SJCRH30 (cell line): Measurements from ENCODE around the gene OR13A1. TPM values are rescaled to one million over a fixed set of nuclear protein-coding genes. Genes with fewer than 3 reads are reported as not detected.
"Not testable (repeated sequence)": the region's sequence is repeated elsewhere in the genome, so short reads cannot be mapped to it uniquely, and the experiment has no call there.

ENCODE experiments used
- DNase-seq, 2 experiments: peaks; one replicate each; pipeline ENCODE4 v3.0.0-alpha.2; 2015 to 2020
- H3K27ac ChIP-seq: fragments of 250-450 bp; sonication (Bioruptor Pico); 2 replicates; pipeline ENCODE4 v1.5.1; 2020; ENCODE audit warnings: mild to moderate bottlenecking, moderate library complexity
- H3K27me3 ChIP-seq: fragments of 250-450 bp; sonication (Bioruptor Pico); 2 replicates; pipeline ENCODE4 v1.5.1; 2020; ENCODE audit warnings: mild to moderate bottlenecking, moderate library complexity
- H3K36me3 ChIP-seq: fragments of 250-450 bp; sonication (Bioruptor Pico); 2 replicates; pipeline ENCODE4 v1.5.1; 2020; ENCODE audit warnings: mild to moderate bottlenecking, moderate library complexity
- H3K4me1 ChIP-seq: fragments of 250-450 bp; sonication (Bioruptor Pico); 2 replicates; pipeline ENCODE4 v1.5.1; 2020; ENCODE audit warnings: mild to moderate bottlenecking, moderate library complexity
- H3K4me3 ChIP-seq: fragments of 250-450 bp; sonication (Bioruptor Pico); 2 replicates; pipeline ENCODE4 v1.5.1; 2020; ENCODE audit warnings: mild to moderate bottlenecking, moderate library complexity
- H3K9me3 ChIP-seq: fragments of 250-450 bp; sonication (Bioruptor Pico); replicated peaks from 2 replicates; pipeline ENCODE4 v1.5.1; 2020; ENCODE audit warnings: mild to moderate bottlenecking, moderate library complexity
- total RNA-seq: library from RNA; depleted of rRNA; stranded (reverse); fragments of >200 nt; shearing (Covaris generic); gene quantifications from 2 replicates; pipeline ENCODE4 v1.2.3, GENCODE V29; 2014

The OR13A1 gene
- total RNA-seq, 1 experiment from 2014 or later = not detected

DNA sequence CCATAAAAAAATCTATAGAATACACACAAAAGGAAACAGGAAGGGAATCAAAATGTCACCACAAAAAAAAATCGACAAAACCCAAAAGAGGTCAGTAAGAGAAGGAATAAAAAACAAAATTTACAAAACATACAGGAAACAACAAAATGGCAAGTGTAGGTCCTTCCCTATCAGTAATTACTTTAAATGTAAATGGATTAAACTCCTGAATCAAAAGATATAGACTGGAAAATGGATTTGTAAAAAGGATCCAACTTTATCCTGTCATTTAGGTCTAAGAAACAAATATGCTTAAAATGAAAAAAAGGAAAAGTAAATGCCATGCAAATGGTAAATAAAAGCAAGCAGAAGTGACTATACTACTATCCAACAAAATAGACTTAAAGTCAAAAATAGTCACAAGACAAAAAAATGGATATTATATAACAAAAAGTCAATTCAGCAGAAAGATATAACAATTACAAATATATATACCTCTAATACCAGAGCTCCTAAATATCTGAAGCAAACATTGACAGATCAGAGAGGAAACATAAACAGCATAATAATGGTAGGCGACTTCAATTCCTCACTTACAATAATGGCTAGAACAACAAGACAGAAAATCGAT, 2.0 kb downstream of the OR13A1 start:
- Histone ChIP-seq H3K27ac (no peak overlapping the region), H3K36me3 (no peaks in the 10 kb centered on the region), H3K9me3 (no peaks in the 10 kb centered on the region), H3K27me3 (no peaks in the 10 kb centered on the region), H3K4me3 (no peak overlapping the region), H3K4me1 (no peaks in the 10 kb centered on the region)
- DNase-seq = no peak

DNA sequence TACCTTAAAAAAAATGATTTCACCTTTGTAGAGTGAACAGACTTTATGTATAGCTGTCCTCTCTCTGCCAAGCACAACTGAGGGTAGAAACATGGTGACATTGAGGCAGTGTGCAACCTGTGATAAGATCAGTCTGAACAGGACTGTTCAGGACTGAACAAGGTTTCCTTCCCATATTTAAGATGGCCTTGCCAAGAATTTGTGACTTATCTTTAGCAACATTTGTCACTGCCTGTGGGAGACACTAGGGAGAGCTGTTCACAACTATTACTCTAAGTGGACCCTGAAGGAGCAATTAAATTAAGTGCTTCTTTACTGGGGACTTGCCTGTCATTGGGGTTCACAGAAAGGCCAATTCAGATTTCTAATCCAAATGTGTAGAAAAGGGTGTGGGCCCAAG, 6.7 kb downstream of the OR13A1 start:
- Histone ChIP-seq H3K9me3 (no peaks in the 10 kb centered on the region), H3K4me1 (no peaks in the 10 kb centered on the region), H3K4me3 (no peak overlapping the region), H3K27me3 (no peaks in the 10 kb centered on the region), H3K27ac (no peak overlapping the region), H3K36me3 (no peaks in the 10 kb centered on the region)
- no peak for DNase-seq

- Histone ChIP-seq H3K9me3 (no peaks in the 10 kb centered on the region), H3K4me1 (no peaks in the 10 kb centered on the region), H3K27me3 (no peaks in the 10 kb centered on the region), H3K36me3 (no peaks in the 10 kb centered on the region), H3K4me3 (no peak overlapping the region), H3K27ac (no peak overlapping the region)
- no peak for DNase-seq
Measured at GRCh38 chr10:45302573-45302972, 12.8 kb downstream of the OR13A1 start.

DNA sequence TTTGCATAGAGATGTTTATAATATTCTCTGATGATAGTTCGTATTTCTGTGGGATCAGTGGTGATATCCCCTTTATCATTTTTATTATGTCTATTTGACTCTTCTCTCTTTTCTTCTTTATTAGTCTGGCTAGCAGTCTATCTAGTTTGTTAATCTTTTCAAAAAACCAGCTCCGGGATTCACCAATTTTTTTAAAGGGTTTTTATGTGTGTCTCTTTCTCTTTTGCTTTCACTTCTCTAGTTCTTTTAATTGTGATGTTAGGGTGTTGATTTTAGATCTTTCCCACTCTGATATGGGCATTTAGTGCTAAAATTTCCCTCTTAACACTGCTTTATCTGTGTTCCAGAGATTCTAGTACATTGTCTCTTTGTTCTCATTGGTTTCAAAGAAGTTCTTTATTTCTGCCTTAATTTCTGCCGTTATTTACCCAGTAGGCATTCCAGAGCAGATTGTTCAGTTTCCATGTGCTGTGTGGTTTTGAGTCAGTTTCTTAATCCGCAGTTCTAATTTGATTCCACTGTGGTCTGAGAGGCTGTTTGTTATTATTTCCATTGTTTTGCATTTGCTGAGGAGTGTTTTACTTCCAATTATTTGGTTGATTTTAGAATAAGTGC, 17.0 kb downstream of the OR13A1 start:
- not testable (repeated sequence) for H3K36me3 ChIP-seq, DNase-seq, H3K9me3 ChIP-seq, H3K4me3 ChIP-seq, H3K4me1 ChIP-seq, H3K27ac ChIP-seq, H3K27me3 ChIP-seq

- no peak for DNase-seq
- Histone ChIP-seq H3K9me3 (no peaks in the 10 kb centered on the region), H3K4me1 (no peaks in the 10 kb centered on the region), H3K36me3 (no peaks in the 10 kb centered on the region), H3K27ac (no peak overlapping the region), H3K27me3 (no peaks in the 10 kb centered on the region), H3K4me3 (no peak overlapping the region)
Measured at GRCh38 chr10:45294681-45295080, 20.7 kb downstream of the OR13A1 start.

DNA sequence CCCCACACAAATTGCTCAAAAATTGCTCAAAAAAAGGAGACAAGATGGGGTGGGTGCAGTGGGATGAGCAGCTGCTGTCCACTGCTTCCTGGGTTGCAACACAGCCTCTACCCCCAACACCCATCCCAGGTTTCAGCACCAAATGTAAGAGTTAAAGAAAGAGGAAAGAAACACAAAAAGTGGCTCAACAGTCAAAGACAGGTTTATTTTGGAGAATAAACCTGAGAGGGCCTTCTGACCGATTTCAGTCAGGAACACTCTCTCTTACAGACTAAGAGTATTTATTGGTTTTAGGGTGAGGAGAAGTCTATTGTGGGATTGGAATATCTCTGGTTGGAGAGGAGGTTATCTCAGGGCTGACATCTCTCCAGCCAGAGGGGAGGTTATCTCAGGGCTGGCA, 28.4 kb downstream of the OR13A1 start:
- no peak overlapping the region for H3K4me3 ChIP-seq
- no peaks in the 10 kb centered on the region for H3K27me3 ChIP-seq
- H3K9me3 ChIP-seq = no peaks in the 10 kb centered on the region
- H3K27ac ChIP-seq = no peak overlapping the region
- no peak for DNase-seq
- H3K36me3 ChIP-seq = no peaks in the 10 kb centered on the region
- no peaks in the 10 kb centered on the region for H3K4me1 ChIP-seq

DNA sequence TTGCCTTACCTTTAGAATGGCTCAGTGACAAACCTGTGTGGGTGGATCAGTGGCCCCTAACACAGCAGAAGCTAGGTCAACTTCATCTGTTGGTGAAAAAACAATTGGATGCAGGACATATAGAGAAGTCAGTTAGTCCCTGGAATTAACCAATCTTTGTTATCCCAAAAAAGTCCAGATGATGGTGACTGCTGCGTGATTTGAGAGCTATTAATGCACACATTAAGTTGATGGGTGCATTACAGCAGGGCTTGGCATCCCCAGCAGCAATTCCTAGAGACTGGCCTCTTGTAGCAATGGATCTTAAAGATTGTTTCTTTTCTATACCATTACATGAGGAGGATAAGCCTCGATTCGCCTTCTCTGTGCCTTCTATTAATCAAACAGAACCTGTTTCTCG, 33.3 kb downstream of the OR13A1 start:
- no peak overlapping the region for H3K4me3 ChIP-seq
- no peaks in the 10 kb centered on the region for H3K27me3 ChIP-seq
- no peak overlapping the region for H3K27ac ChIP-seq
- no peaks in the 10 kb centered on the region for H3K4me1 ChIP-seq
- no peak for DNase-seq
- H3K36me3 ChIP-seq = no peaks in the 10 kb centered on the region
- no peaks in the 10 kb centered on the region for H3K9me3 ChIP-seq

DNA sequence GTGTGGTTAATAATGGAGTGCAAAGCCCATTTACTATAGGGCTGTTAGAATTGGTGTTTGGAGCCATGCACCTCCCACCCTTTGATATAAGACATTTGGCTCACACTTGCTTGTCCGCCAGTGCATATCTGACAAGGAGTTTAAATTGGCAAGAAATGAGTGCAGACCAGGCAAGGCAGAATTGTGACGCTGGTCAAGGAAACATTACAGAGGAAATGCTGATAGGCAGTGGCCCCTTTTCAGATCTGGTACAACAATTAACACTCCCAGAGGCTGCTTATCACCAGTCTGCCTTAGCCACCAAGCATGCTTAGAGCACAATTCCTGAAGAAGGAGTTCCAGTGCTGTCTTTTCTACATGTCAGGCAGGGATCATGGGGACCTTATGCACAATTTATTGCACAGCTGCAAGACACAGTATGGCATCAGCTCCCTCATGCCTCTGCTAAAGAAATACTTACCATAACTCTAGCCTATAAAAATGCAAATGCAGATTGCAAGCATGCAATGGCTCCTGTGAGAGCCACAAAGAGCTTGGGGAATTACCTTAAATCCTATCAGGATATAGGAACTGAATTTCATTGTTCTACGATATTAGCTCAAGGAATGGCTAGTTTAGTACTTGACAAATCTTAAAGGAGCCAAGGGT, 35.2 kb downstream of the OR13A1 start:
- no peaks in the 10 kb centered on the region for H3K36me3 ChIP-seq
- H3K27me3 ChIP-seq = no peaks in the 10 kb centered on the region
- no peak overlapping the region for H3K4me3 ChIP-seq
- DNase-seq = no peak
- no peak overlapping the region for H3K27ac ChIP-seq
- no peaks in the 10 kb centered on the region for H3K9me3 ChIP-seq
- no peaks in the 10 kb centered on the region for H3K4me1 ChIP-seq

- H3K9me3 ChIP-seq = no peaks in the 10 kb centered on the region
- no peak overlapping the region for H3K27ac ChIP-seq
- H3K27me3 ChIP-seq = no peaks in the 10 kb centered on the region
- H3K36me3 ChIP-seq = no peaks in the 10 kb centered on the region
- H3K4me1 ChIP-seq = no peaks in the 10 kb centered on the region
- H3K4me3 ChIP-seq = no peak overlapping the region
- DNase-seq = no peak
Measured at GRCh38 chr10:45279682-45280081, 35.7 kb downstream of the OR13A1 start.

GRCh38 chr10:45278860-45279498, 36.4 kb downstream of the OR13A1 start:
- Histone ChIP-seq H3K4me3 (no peak overlapping the region), H3K4me1 (no peaks in the 10 kb centered on the region), H3K27ac (no peak overlapping the region), H3K36me3 (no peaks in the 10 kb centered on the region), H3K27me3 (no peaks in the 10 kb centered on the region), H3K9me3 (no peaks in the 10 kb centered on the region)
- no peak for DNase-seq

- H3K4me3 ChIP-seq, H3K27me3 ChIP-seq, H3K4me1 ChIP-seq, H3K36me3 ChIP-seq, H3K9me3 ChIP-seq, DNase-seq, H3K27ac ChIP-seq: not testable (repeated sequence)
Measured at GRCh38 chr10:45276146-45276545, 39.3 kb downstream of the OR13A1 start.

DNA sequence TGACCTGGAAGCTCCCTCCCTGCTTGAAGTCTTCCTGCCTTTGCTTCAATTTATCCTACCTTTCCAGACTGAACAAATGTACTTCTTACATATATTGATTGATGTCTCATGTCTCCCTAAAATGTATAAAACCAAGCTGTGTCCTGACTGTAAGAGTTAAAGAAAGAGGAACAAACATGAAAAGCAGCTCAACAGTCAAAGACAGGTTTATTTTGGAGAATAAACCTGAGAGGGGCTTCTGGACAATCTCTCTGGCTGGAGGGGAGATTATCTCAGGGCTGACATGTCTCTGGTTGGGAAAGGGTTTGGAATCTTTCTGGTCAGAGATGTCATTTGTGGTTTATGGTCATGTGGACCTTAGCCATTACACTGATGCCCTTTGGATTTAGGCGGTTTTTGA, 41.0 kb downstream of the OR13A1 start:
- Histone ChIP-seq H3K4me1 (no peaks in the 10 kb centered on the region), H3K4me3 (no peak overlapping the region), H3K27me3 (no peaks in the 10 kb centered on the region), H3K36me3 (no peaks in the 10 kb centered on the region), H3K27ac (no peak overlapping the region), H3K9me3 (no peaks in the 10 kb centered on the region)
- no peak for DNase-seq

DNA sequence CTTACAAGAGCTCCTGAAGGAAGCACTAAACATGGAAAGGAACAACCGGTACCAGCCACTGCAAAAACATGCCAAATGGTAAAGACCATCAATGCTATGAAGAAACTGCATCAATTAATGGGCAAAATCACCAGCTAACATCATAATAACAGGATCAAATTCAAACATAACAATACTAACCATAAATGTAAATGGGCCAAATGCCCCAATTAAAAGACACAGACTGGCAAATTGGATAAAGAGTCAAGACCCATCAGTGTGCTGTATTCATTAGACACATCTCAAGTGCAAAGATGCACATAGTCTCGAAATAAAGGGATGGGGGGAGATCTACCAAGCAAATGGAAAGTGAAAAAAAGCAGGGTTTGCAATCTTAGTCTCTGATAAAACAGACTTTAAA, 47.6 kb downstream of the OR13A1 start:
- not testable (repeated sequence) for H3K27ac ChIP-seq, H3K4me1 ChIP-seq, H3K36me3 ChIP-seq, H3K4me3 ChIP-seq, H3K27me3 ChIP-seq, DNase-seq, H3K9me3 ChIP-seq

- Histone ChIP-seq H3K36me3 (no peaks in the 10 kb centered on the region), H3K27me3 (no peaks in the 10 kb centered on the region), H3K27ac (no peak overlapping the region), H3K9me3 (no peaks in the 10 kb centered on the region), H3K4me1 (no peaks in the 10 kb centered on the region), H3K4me3 (no peak overlapping the region)
- DNase-seq = no peak
Measured at GRCh38 chr10:45265996-45266395, 49.4 kb downstream of the OR13A1 start.

DNA sequence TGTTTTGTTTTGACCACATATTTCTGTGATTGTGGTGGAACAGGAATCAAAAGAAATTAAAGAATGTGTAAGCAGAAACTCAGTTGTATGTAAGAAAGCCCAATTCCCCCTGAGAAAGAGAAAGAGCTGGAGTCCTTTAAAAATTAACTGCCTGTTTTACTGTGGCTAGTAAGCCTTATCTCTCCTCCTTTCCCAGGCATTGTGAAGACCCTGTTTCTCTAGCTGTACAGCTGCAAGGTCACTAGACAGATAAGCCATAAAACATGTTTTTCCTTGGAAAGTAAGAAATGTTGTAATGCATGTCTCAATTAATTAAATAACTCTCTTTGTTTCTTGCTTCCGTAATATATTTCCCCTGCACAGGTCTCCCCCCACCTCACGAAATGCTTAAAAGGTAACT, 53.5 kb downstream of the OR13A1 start:
- Histone ChIP-seq H3K27ac (no peak overlapping the region), H3K9me3 (no peaks in the 10 kb centered on the region), H3K4me1 (no peaks in the 10 kb centered on the region), H3K36me3 (no peaks in the 10 kb centered on the region), H3K4me3 (no peak overlapping the region), H3K27me3 (no peaks in the 10 kb centered on the region)
- no peak for DNase-seq
